SK-N-SH (cell line): ENCODE measurements around the gene NAALAD2. TPM values are rescaled to one million over a fixed set of nuclear protein-coding genes. Genes with fewer than 3 reads are reported as not detected.

Experiments used
- CTCF ChIA-PET: fragments of 300-600, 350-600 bp; formaldehyde crosslinking; extraction: SDS; loops from one replicate; lab custom pipeline; 2021; lab: Yijun Ruan, JAX
- POLR2A ChIA-PET: fragments of 350-600 bp; sonication (Branson Sonifier 250); formaldehyde crosslinking; extraction: SDS; loops from one replicate; lab custom pipeline; 2020; ENCODE audit warnings: antibody characterized with exemption, inconsistent platforms; lab: Yijun Ruan, JAX
- DNase-seq: peaks from one replicate; pipeline ENCODE4 v3.0.0; 2012
- H2AFZ ChIP-seq: fragments of 200-600 bp; sonication (generic); 2 replicates; pipeline ENCODE4 v1.8.1; 2016; ENCODE audit warnings: antibody characterized with exemption, mild to moderate bottlenecking, low read depth
- H3F3A ChIP-seq: fragments of 200-600 bp; sonication (generic); replicated peaks from 2 replicates; pipeline ENCODE3; 2016; ENCODE audit warnings: antibody characterized with exemption, mild to moderate bottlenecking; ENCODE audit not compliant: insufficient read depth
- H3K27ac ChIP-seq, 2 experiments: fragments of 200-500 bp in 1 of 2; fragments of 200-600 bp in 1 of 2; sonication (Bioruptor generic) in 1 of 2; sonication (generic), shearing (Covaris generic) in 1 of 2; 2 replicates each; pipeline versions ENCODE4 v1.5.1 to v1.6.1; 2014 to 2016; ENCODE audit warnings: low read depth in 2 of 2, inconsistent platforms in 1 of 2, low read length in 1 of 2, mild to moderate bottlenecking in 1 of 2, mixed read lengths in 1 of 2
- H3K27me3 ChIP-seq: fragments of 200-600 bp; sonication (generic), shearing (Covaris generic); 2 replicates; pipeline ENCODE4 v1.6.1; 2016; ENCODE audit warnings: mixed run types; ENCODE audit not compliant: insufficient read depth
- H3K36me3 ChIP-seq, 2 experiments: fragments of 200-500 bp in 1 of 2; fragments of 200-600 bp in 1 of 2; sonication (Bioruptor generic) in 1 of 2; sonication (generic) in 1 of 2; replicated peaks in 1 of 2; 2 replicates each; pipeline versions ENCODE3 to v1.5.1; 2014 to 2016; ENCODE audit warnings: low read length in 1 of 2, mild to moderate bottlenecking in 1 of 2; ENCODE audit not compliant: insufficient read depth in 2 of 2, control insufficient read depth in 1 of 2
- H3K4me1 ChIP-seq, 2 experiments: fragments of 200-500 bp in 1 of 2; fragments of 200-600 bp in 1 of 2; sonication (Bioruptor generic) in 1 of 2; sonication (generic), shearing (Covaris generic) in 1 of 2; 2 replicates each; pipeline versions ENCODE4 v1.5.1 to v1.6.1; 2014 to 2016; ENCODE audit warnings: low read depth in 1 of 2, low read length in 1 of 2, mixed run types in 1 of 2; ENCODE audit not compliant: insufficient read depth in 2 of 2, control insufficient read depth in 1 of 2
- H3K4me2 ChIP-seq: fragments of 200-600 bp; sonication (generic), shearing (Covaris generic); 2 replicates; pipeline ENCODE4 v1.6.1; 2017; ENCODE audit warnings: mixed run types
- H3K4me3 ChIP-seq, 2 experiments: fragments of 200-500 bp in 1 of 2; fragments of 200-600 bp in 1 of 2; sonication (Bioruptor generic) in 1 of 2; sonication (generic), shearing (Covaris generic) in 1 of 2; 2 replicates each; pipeline versions ENCODE4 v1.5.1 to v1.8.1; 2014 to 2016; ENCODE audit warnings: low read depth in 2 of 2, inconsistent platforms in 1 of 2, low read length in 1 of 2, mild to moderate bottlenecking in 1 of 2, mixed read lengths in 1 of 2, moderate library complexity in 1 of 2
- H3K79me2 ChIP-seq: fragments of 200-600 bp; sonication (generic); 2 replicates; pipeline ENCODE4 v1.8.1; 2017; ENCODE audit warnings: mild to moderate bottlenecking; ENCODE audit not compliant: insufficient read depth
- H3K9ac ChIP-seq: fragments of 200-600 bp; sonication (generic); 2 replicates; pipeline ENCODE4 v1.6.1; 2017; ENCODE audit warnings: mixed run types
- H3K9me2 ChIP-seq: fragments of 200-600 bp; sonication (generic); 2 replicates; pipeline ENCODE4 v1.6.1; 2017; ENCODE audit warnings: mixed run types
- H3K9me3 ChIP-seq: fragments of 200-600 bp; sonication (generic); 2 replicates; pipeline ENCODE4 v1.6.1; 2017; ENCODE audit warnings: mixed run types, mild to moderate bottlenecking, moderate library complexity
- H4K20me1 ChIP-seq: fragments of 200-600 bp; sonication (generic); 2 replicates; pipeline ENCODE4 v1.6.1; 2017; ENCODE audit warnings: mild to moderate bottlenecking, mixed run types; ENCODE audit not compliant: insufficient read depth
- FOSL2 ChIP-seq: IDR thresholded peaks from 2 replicates; pipeline ENCODE4 v1.4.0; 2012; ENCODE audit warnings: low read depth, mild to moderate bottlenecking, moderate library complexity, borderline replicate concordance
- FOXJ3 ChIP-seq: sonication (generic); formaldehyde crosslinking; IDR thresholded peaks from 2 replicates; pipeline ENCODE4 v1.5.1; 2020; ENCODE audit warnings: mild to moderate bottlenecking, missing genetic modification reagents
- GABPA ChIP-seq: IDR thresholded peaks from 2 replicates; pipeline ENCODE4 v1.4.0; 2012; ENCODE audit warnings: low read depth, mild to moderate bottlenecking
- GATA2 ChIP-seq: sonication (generic); formaldehyde crosslinking; IDR thresholded peaks from 2 replicates; pipeline ENCODE4 v1.5.0; 2020; ENCODE audit warnings: mild to moderate bottlenecking, missing genetic modification reagents
- MAX ChIP-seq: IDR thresholded peaks from 2 replicates; pipeline ENCODE4 v1.4.0; 2012; ENCODE audit warnings: low read depth
- MEF2A ChIP-seq: IDR thresholded peaks from 2 replicates; pipeline ENCODE4 v1.4.0; 2012; ENCODE audit warnings: low read depth, borderline replicate concordance
- NFIC ChIP-seq: IDR thresholded peaks from 2 replicates; pipeline ENCODE4 v1.4.0; 2012; ENCODE audit warnings: borderline replicate concordance
- PBX3 ChIP-seq: IDR thresholded peaks from 2 replicates; pipeline ENCODE4; 2012
- POLR2AphosphoS5 ChIP-seq: IDR thresholded peaks from 2 replicates; pipeline ENCODE4 v1.6.1; 2012; ENCODE audit warnings: low read depth, low read length
- REST ChIP-seq: IDR thresholded peaks from 2 replicates; pipeline ENCODE4 v1.6.1; 2012; ENCODE audit warnings: mild to moderate bottlenecking, low read depth, low read length, moderate library complexity
- RFX5 ChIP-seq: IDR thresholded peaks from 2 replicates; pipeline ENCODE4 v1.6.1; 2012; ENCODE audit warnings: mild to moderate bottlenecking, improper control_type of control experiment, low read length
- SIN3A ChIP-seq: IDR thresholded peaks from 2 replicates; pipeline ENCODE4 v1.6.1; 2012; ENCODE audit warnings: low read depth, mild to moderate bottlenecking, low read length, moderate library complexity, borderline replicate concordance
- SMC3 ChIP-seq: IDR thresholded peaks from 2 replicates; pipeline ENCODE4 v1.6.1; 2012; ENCODE audit warnings: low read depth, low read length, improper control_type of control experiment
- TAF1 ChIP-seq: IDR thresholded peaks from 2 replicates; pipeline ENCODE4 v1.6.1; 2012; ENCODE audit warnings: low read depth, mild to moderate bottlenecking, low read length, moderate library complexity, borderline replicate concordance
- TCF12 ChIP-seq: IDR thresholded peaks from 2 replicates; pipeline ENCODE4 v1.4.0; 2012
- ZBTB33 ChIP-seq: IDR thresholded peaks from 2 replicates; pipeline ENCODE4 v1.4.0; 2012; ENCODE audit warnings: low read depth, borderline replicate concordance
- WGBS: methylation state at CpG from one replicate; pipeline ENCODE4 v1.1.6; 2017; ENCODE audit warnings: low lambda C conversion rate; 5-methylcytosine and 5-hydroxymethylcytosine counted together
- polyA plus RNA-seq, 3 experiments: library from polyadenylated mRNA; depleted of rRNA; stranded (reverse); fragments of >200 nt; gene quantifications; 2 replicates each; pipeline ENCODE4 v1.2.3, GENCODE V29; 2012
- TF ChIP-seq, protein P1 (sequence below): fragments of 150-350 bp; IDR thresholded peaks from 2 replicates; pipeline ENCODE4 v1.6.1; 2017; ENCODE audit warnings: antibody characterized with exemption, low read length, low read depth, borderline replicate concordance
- TF ChIP-seq, protein P2 (sequence below): IDR thresholded peaks from 2 replicates; pipeline ENCODE4 v1.4.0; 2012; ENCODE audit warnings: low read depth, borderline replicate concordance

Gene NAALAD2
- polyA plus RNA-seq, 1 of the 3 experiments (the other 2 are of a cell fraction) = 0.74 TPM

DNA sequence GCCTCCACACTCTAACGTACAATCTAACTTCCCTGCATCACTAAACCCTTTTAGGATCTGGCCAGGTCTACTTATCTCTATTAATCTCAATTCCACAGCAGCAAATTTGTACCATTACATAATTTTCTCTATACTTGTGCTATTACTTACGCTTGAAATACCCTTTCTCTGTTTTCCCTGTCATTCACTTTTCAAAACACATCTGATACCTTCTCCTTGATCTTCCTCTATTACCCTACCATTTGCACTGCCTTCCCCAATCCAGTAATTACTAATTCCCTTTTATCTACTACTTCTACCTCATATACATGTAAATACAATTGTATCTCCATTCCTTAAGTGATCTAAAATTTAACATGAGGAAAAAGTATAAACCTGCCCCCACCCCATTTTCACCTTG is 74.4 kb downstream of the NAALAD2 start:
- ChIA-PET POLR2A (no interaction called here), CTCF (interaction anchor here (1.2 kb wide), 1 partner anchor 19 kb away, joined by 3 read pairs; no protein-coding TSS in a partner anchor)
- H2AFZ ChIP-seq = no peak overlapping the region
- H3K4me3 ChIP-seq = no peak overlapping the region
- TF ChIP-seq FOXJ3 (CRISPR knock-in tag) = no peak
- TF ChIP-seq REST = no peak
- TF ChIP-seq SMC3 = no peak
- TF ChIP-seq GATA2 = no peak
- TF ChIP-seq RFX5 = no peak
- no peak for TF ChIP-seq POLR2AphosphoS5
- TF ChIP-seq GABPA = no peak
- H4K20me1 ChIP-seq = no peaks in the 10 kb centered on the region; the same call in 1 of the 2 replicates
- H3K9ac ChIP-seq = no peak overlapping the region
- H3K36me3 ChIP-seq = peaks cover 80 to 83% of the 10 kb centered on the region in 2 experiments
- no peaks in the 10 kb centered on the region for H3K9me2 ChIP-seq
- no peaks in the 10 kb centered on the region for H3K27me3 ChIP-seq
- H3F3A ChIP-seq = peaks cover 24% of the 10 kb centered on the region
- peaks cover 3 to 6% of the 10 kb centered on the region in 2 experiments; a peak in 3 of 4 replicates for H3K4me1 ChIP-seq
- H3K4me2 ChIP-seq = no peak overlapping the region
- H3K79me2 ChIP-seq = peaks cover 40% of the 10 kb centered on the region
- DNase-seq = no peak
- no peak overlapping the region for H3K27ac ChIP-seq
- no peaks in the 10 kb centered on the region for H3K9me3 ChIP-seq
- 89% methylated on average over 2 of the region's 2 CpGs for WGBS

GRCh38 chr11:90213322-90213721 is 78.9 kb downstream of the NAALAD2 start:
- TF ChIP-seq MEF2A (no peak), PBX3 (no peak), GATA2 (no peak), SIN3A (no peak), NFIC (no peak), MAX (no peak), FOSL2 (no peak), ZBTB33 (no peak), TAF1 (no peak), GABPA (no peak), TCF12 (no peak)
- TF ChIP-seq, protein P1, sequence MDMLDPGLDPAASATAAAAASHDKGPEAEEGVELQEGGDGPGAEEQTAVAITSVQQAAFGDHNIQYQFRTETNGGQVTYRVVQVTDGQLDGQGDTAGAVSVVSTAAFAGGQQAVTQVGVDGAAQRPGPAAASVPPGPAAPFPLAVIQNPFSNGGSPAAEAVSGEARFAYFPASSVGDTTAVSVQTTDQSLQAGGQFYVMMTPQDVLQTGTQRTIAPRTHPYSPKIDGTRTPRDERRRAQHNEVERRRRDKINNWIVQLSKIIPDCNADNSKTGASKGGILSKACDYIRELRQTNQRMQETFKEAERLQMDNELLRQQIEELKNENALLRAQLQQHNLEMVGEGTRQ = no peak
- TF ChIP-seq, protein P2, sequence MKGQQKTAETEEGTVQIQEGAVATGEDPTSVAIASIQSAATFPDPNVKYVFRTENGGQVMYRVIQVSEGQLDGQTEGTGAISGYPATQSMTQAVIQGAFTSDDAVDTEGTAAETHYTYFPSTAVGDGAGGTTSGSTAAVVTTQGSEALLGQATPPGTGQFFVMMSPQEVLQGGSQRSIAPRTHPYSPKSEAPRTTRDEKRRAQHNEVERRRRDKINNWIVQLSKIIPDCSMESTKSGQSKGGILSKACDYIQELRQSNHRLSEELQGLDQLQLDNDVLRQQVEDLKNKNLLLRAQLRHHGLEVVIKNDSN = no peak
- no peak overlapping the region for H3K4me2 ChIP-seq
- H3K4me3 ChIP-seq = no peak overlapping the region
- ChIA-PET POLR2A (no interaction called here), CTCF (interaction anchor here (2.1 kb wide), 1 partner anchor 8 kb away, joined by 17 read pairs; no protein-coding TSS in a partner anchor)
- DNase-seq = no peak
- no peak overlapping the region for H2AFZ ChIP-seq
- peaks cover 83% of the 10 kb centered on the region for H3K79me2 ChIP-seq
- no peaks in the 10 kb centered on the region for H3K9me3 ChIP-seq
- H3K4me1 ChIP-seq = no peaks in the 10 kb centered on the region; a peak in 1 of 4 replicates
- peaks cover 8% of the 10 kb centered on the region for H3F3A ChIP-seq
- peaks cover 15% of the 10 kb centered on the region for H4K20me1 ChIP-seq
- H3K9me2 ChIP-seq = no peaks in the 10 kb centered on the region
- 93% methylated on average over 3 of the region's 3 CpGs for WGBS
- H3K27me3 ChIP-seq = no peaks in the 10 kb centered on the region
- H3K36me3 ChIP-seq = peaks cover 77 to 79% of the 10 kb centered on the region in 2 experiments
- H3K27ac ChIP-seq = no peak overlapping the region
- no peak overlapping the region for H3K9ac ChIP-seq
